ENCODE data around the gene PSENEN. TPM values are rescaled to one million over a fixed set of nuclear protein-coding genes. Genes with fewer than 3 reads are reported as not detected.

The PSENEN gene
- total and polyA plus RNA-seq, 9 of the 15 experiments (the other 6 are each of a cell fraction or from before 2014, with no cell fraction given) = 34.5 to 299 (median 61.1) TPM

- no peak for TF ChIP-seq XRCC5 (IDR thresholded peaks at IDR 0.05; ENCODE audit: low read depth, low read length)
- no peak for TF ChIP-seq SREBF1 (IDR thresholded peaks at IDR 0.05; ENCODE audit: borderline replicate concordance, low read depth, low read length)
- TF ChIP-seq KLF10 (CRISPR knock-in tag; IDR thresholded peaks at IDR 0.05) = no peak
- no peak for TF ChIP-seq ZNF3 (CRISPR knock-in tag; IDR thresholded peaks at IDR 0.05)
- TF ChIP-seq U2AF2 (optimal IDR thresholded peaks at IDR 0.05; ENCODE audit: low read depth, low read length) = no peak
- TF ChIP-seq EHMT2 (IDR thresholded peaks at IDR 0.05) = no peak
- TF ChIP-seq BRD9 (IDR thresholded peaks at IDR 0.05; ENCODE audit: low read depth, partially characterized antibody) = no peak
- no peak for TF ChIP-seq ZNF592 (IDR thresholded peaks at IDR 0.05)
- TF ChIP-seq ZNF134 (CRISPR knock-in tag; conservative IDR thresholded peaks at IDR 0.05) = no peak
- TF ChIP-seq ZNF75A (CRISPR knock-in tag; IDR thresholded peaks at IDR 0.05) = no peak
- TF ChIP-seq ZKSCAN1 (IDR thresholded peaks at IDR 0.05; ENCODE audit: low read depth, low read length) = no peak
- no peak for TF ChIP-seq BCOR (IDR thresholded peaks at IDR 0.05)
- no peak; the same call in 1 of the 2 replicates for TF ChIP-seq RB1 (IDR thresholded peaks at IDR 0.05; ENCODE audit: low read depth)
- no peak for TF ChIP-seq PHB (CRISPR knock-in tag; IDR thresholded peaks at IDR 0.05)
- TF ChIP-seq, protein P1, sequence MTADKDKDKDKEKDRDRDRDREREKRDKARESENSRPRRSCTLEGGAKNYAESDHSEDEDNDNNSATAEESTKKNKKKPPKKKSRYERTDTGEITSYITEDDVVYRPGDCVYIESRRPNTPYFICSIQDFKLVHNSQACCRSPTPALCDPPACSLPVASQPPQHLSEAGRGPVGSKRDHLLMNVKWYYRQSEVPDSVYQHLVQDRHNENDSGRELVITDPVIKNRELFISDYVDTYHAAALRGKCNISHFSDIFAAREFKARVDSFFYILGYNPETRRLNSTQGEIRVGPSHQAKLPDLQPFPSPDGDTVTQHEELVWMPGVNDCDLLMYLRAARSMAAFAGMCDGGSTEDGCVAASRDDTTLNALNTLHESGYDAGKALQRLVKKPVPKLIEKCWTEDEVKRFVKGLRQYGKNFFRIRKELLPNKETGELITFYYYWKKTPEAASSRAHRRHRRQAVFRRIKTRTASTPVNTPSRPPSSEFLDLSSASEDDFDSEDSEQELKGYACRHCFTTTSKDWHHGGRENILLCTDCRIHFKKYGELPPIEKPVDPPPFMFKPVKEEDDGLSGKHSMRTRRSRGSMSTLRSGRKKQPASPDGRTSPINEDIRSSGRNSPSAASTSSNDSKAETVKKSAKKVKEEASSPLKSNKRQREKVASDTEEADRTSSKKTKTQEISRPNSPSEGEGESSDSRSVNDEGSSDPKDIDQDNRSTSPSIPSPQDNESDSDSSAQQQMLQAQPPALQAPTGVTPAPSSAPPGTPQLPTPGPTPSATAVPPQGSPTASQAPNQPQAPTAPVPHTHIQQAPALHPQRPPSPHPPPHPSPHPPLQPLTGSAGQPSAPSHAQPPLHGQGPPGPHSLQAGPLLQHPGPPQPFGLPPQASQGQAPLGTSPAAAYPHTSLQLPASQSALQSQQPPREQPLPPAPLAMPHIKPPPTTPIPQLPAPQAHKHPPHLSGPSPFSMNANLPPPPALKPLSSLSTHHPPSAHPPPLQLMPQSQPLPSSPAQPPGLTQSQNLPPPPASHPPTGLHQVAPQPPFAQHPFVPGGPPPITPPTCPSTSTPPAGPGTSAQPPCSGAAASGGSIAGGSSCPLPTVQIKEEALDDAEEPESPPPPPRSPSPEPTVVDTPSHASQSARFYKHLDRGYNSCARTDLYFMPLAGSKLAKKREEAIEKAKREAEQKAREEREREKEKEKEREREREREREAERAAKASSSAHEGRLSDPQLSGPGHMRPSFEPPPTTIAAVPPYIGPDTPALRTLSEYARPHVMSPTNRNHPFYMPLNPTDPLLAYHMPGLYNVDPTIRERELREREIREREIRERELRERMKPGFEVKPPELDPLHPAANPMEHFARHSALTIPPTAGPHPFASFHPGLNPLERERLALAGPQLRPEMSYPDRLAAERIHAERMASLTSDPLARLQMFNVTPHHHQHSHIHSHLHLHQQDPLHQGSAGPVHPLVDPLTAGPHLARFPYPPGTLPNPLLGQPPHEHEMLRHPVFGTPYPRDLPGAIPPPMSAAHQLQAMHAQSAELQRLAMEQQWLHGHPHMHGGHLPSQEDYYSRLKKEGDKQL (CRISPR knock-in tag; IDR thresholded peaks at IDR 0.05; ENCODE audit: borderline replicate concordance) = no peak
- TF ChIP-seq PHB2 (IDR thresholded peaks at IDR 0.05; ENCODE audit: low read depth) = no peak
- TF ChIP-seq IRF9 (tag; IDR thresholded peaks at IDR 0.05) = no peak
- TF ChIP-seq DPF2 (IDR thresholded peaks at IDR 0.05) = no peak
- TF ChIP-seq, protein P2, sequence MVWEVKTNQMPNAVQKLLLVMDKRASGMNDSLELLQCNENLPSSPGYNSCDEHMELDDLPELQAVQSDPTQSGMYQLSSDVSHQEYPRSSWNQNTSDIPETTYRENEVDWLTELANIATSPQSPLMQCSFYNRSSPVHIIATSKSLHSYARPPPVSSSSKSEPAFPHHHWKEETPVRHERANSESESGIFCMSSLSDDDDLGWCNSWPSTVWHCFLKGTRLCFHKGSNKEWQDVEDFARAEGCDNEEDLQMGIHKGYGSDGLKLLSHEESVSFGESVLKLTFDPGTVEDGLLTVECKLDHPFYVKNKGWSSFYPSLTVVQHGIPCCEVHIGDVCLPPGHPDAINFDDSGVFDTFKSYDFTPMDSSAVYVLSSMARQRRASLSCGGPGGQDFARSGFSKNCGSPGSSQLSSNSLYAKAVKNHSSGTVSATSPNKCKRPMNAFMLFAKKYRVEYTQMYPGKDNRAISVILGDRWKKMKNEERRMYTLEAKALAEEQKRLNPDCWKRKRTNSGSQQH (CRISPR knock-in tag; IDR thresholded peaks at IDR 0.05) = no peak
Measured at GRCh38 chr19:35717665-35718344, 27.6 kb upstream of the PSENEN start, which contains the start of gene KMT2B (continued).
